CD14-positive monocyte (primary cell): ENCODE measurements around the gene CADM2. TPM values are rescaled to one million over a fixed set of nuclear protein-coding genes. Genes with fewer than 3 reads are reported as not detected.

Experiments used
- DNase-seq, 3 donors: peaks; one replicate each; pipeline ENCODE4 v3.0.0-alpha.2; 2011 to 2022
- H2AFZ ChIP-seq: 2 replicates; pipeline ENCODE4 v1.6.0; 2012; ENCODE audit warnings: mild to moderate bottlenecking, low read depth, low read length, inconsistent platforms; ENCODE audit not compliant: insufficient read depth, poor library complexity, severe bottlenecking
- H3K27ac ChIP-seq, 2 donors: 1 replicate in 1 of 2; 2 replicates in 1 of 2; pipeline ENCODE4 v1.5.1; 2012 to 2013; ENCODE audit warnings: low read length in 2 of 2, control low read depth in 1 of 2, inconsistent platforms in 1 of 2, low read depth in 1 of 2, mild to moderate bottlenecking in 1 of 2
- H3K27me3 ChIP-seq, 2 donors: one replicate each; pipeline versions ENCODE4 v1.6.0 to v1.6.1; 2011 to 2013; ENCODE audit warnings: low read length in 2 of 2; ENCODE audit not compliant: control insufficient read depth in 2 of 2, insufficient read depth in 2 of 2
- H3K36me3 ChIP-seq, 2 donors: replicated peaks in 1 of 2; 1 replicate in 1 of 2; 2 replicates in 1 of 2; pipeline versions ENCODE4 v1.5.1 to v1.6.1; 2012 to 2013; ENCODE audit warnings: low read length in 2 of 2, control low read depth in 1 of 2, inconsistent platforms in 1 of 2, mild to moderate bottlenecking in 1 of 2; ENCODE audit not compliant: insufficient read depth in 2 of 2, control insufficient read depth in 1 of 2
- H3K4me1 ChIP-seq, 2 donors: 1 replicate in 1 of 2; 2 replicates in 1 of 2; pipeline versions ENCODE4 v1.5.1 to v1.6.1; 2012 to 2013; ENCODE audit warnings: low read length in 2 of 2, control low read depth in 1 of 2, inconsistent platforms in 1 of 2, mild to moderate bottlenecking in 1 of 2, moderate library complexity in 1 of 2; ENCODE audit not compliant: insufficient read depth in 2 of 2, control insufficient read depth in 1 of 2
- H3K4me2 ChIP-seq: replicated peaks from 2 replicates; pipeline ENCODE3; 2012; ENCODE audit warnings: low read length, moderate library complexity, mild to moderate bottlenecking; ENCODE audit not compliant: poor library complexity, severe bottlenecking; ENCODE audit errors: extremely low read depth
- H3K4me3 ChIP-seq, 3 experiments: fragments of 200-600 bp in 1 of 3; sonication (generic) in 1 of 3; replicated peaks in 1 of 3; 1 replicate in 2 of 3; 2 replicates in 1 of 3; pipeline ENCODE4 v1.5.1; 2011 to 2013; ENCODE audit warnings: low read length in 3 of 3, mild to moderate bottlenecking in 3 of 3, control low read depth in 2 of 3, low read depth in 2 of 3, inconsistent platforms in 1 of 3, moderate library complexity in 1 of 3
- H3K79me2 ChIP-seq: 2 replicates; pipeline ENCODE4 v1.6.0; 2012; ENCODE audit warnings: mild to moderate bottlenecking, control low read depth, inconsistent platforms, low read length, moderate library complexity; ENCODE audit not compliant: insufficient read depth
- H3K9ac ChIP-seq: 2 replicates; pipeline ENCODE4 v1.6.0; 2017; ENCODE audit warnings: low read length, mild to moderate bottlenecking; ENCODE audit not compliant: insufficient read depth, poor library complexity, severe bottlenecking
- H3K9me3 ChIP-seq, 2 donors: replicated peaks in 1 of 2; 1 replicate in 1 of 2; 2 replicates in 1 of 2; pipeline versions ENCODE4 v1.5.1 to v1.6.1; 2012 to 2013; ENCODE audit warnings: low read length in 2 of 2, control low read depth in 1 of 2; ENCODE audit not compliant: control insufficient read depth in 1 of 2, insufficient read depth in 1 of 2
- H4K20me1 ChIP-seq: 2 replicates; pipeline ENCODE4 v1.6.0; 2012; ENCODE audit warnings: mild to moderate bottlenecking, low read length, control low read depth, moderate library complexity; ENCODE audit not compliant: insufficient read depth
- H3K27ac Mint-ChIP-seq, 7 donors: one replicate each; pipeline ENCODE4 v1.8.0; 2020; ENCODE audit warnings: mild to moderate bottlenecking in 7 of 7, mixed read lengths in 7 of 7, moderate library complexity in 6 of 7, inconsistent platforms in 2 of 7
- H3K27me3 Mint-ChIP-seq, 3 donors: one replicate each; pipeline ENCODE4 v1.8.0; 2021 to 2022; ENCODE audit warnings: low read depth in 3 of 3, mild to moderate bottlenecking in 3 of 3, mixed read lengths in 3 of 3, moderate library complexity in 3 of 3, inconsistent platforms in 1 of 3
- H3K36me3 Mint-ChIP-seq, 2 donors: one replicate each; pipeline ENCODE4 v1.8.0; 2020; ENCODE audit warnings: mixed read lengths in 2 of 2, inconsistent platforms in 1 of 2, mild to moderate bottlenecking in 1 of 2
- H3K4me1 Mint-ChIP-seq: one replicate; pipeline ENCODE4 v1.8.0; 2020; ENCODE audit warnings: mild to moderate bottlenecking, mixed read lengths
- H3K4me3 Mint-ChIP-seq, 2 donors: one replicate each; pipeline ENCODE4 v1.8.0; 2020; ENCODE audit warnings: mild to moderate bottlenecking in 2 of 2, mixed read lengths in 2 of 2, moderate library complexity in 1 of 2
- H3K9me3 Mint-ChIP-seq, 7 donors: one replicate each; pipeline ENCODE4 v1.8.0; 2020 to 2022; ENCODE audit warnings: mixed read lengths in 7 of 7, mild to moderate bottlenecking in 6 of 7, moderate library complexity in 6 of 7, inconsistent platforms in 2 of 7
- CTCF ChIP-seq: fragments of 200-600 bp; IDR thresholded peaks from one replicate; pipeline ENCODE4 v1.8.0; 2022; ENCODE audit warnings: antibody characterized with exemption, mild to moderate bottlenecking
- WGBS: methylation state at CpG from one replicate; pipeline ENCODE4 v1.1.5; 2013; ENCODE audit warnings: missing lambda C conversion rate; ENCODE audit not compliant: insufficient coverage; 5-methylcytosine and 5-hydroxymethylcytosine counted together
- intact Hi-C, 2 donors: fragments of 100-400 bp; cut with micrococcal nuclease; formaldehyde crosslinking; loops; one replicate each; pipeline versions ENCODE4 v1.15.0 to v1.15.1; 2023
- polyA plus RNA-seq, 3 donors: library from polyadenylated mRNA; depleted of rRNA in 1 of 3; unstranded in 2 of 3; stranded (reverse) in 1 of 3; fragments of 300-500 nt in 2 of 3; fragments of >200 nt in 1 of 3; fragmentation: Illumina TruSeq in 2 of 3; gene quantifications; 1 replicate in 2 of 3; 2 replicates in 1 of 3; pipeline ENCODE4 v1.2.3, GENCODE V29; 2012 to 2021

CADM2 gene
- polyA plus RNA-seq, 3 donors, result not detected

- Mint-ChIP-seq H3K36me3 (no peaks in the 10 kb centered on the region), H3K9me3 (no peaks in the 10 kb centered on the region), H3K4me3 (no peak overlapping the region), H3K27ac (no peak overlapping the region), H3K27me3 (no peaks in the 10 kb centered on the region), H3K4me1 (no peaks in the 10 kb centered on the region)
- no peaks in the 10 kb centered on the region for H3K9me3 ChIP-seq
- H3K36me3 ChIP-seq, result no peaks in the 10 kb centered on the region
- H2AFZ ChIP-seq, result no peak overlapping the region
- 100% methylated on average over 1 of the region's 4 CpGs for WGBS
- H3K79me2 ChIP-seq, result no peaks in the 10 kb centered on the region
- no peak for TF ChIP-seq CTCF
- no peak overlapping the region for H3K9ac ChIP-seq
- no peak overlapping the region for H3K27ac ChIP-seq
- DNase-seq, result no peak
- no peaks in the 10 kb centered on the region for H4K20me1 ChIP-seq
- no peaks in the 10 kb centered on the region for H3K27me3 ChIP-seq
- H3K4me1 ChIP-seq, result no peaks in the 10 kb centered on the region
- no peak overlapping the region for H3K4me2 ChIP-seq
- intact Hi-C loops, result no loop called here
- H3K4me3 ChIP-seq, result no peak overlapping the region
Observed at GRCh38 chr3:85303156-85303555, 344.4 kb downstream of the CADM2 start.

- Histone ChIP-seq H3K4me2 (no peak overlapping the region), H3K36me3 (no peaks in the 10 kb centered on the region), H3K4me3 (no peak overlapping the region), H3K9ac (no peak overlapping the region), H3K4me1 (no peaks in the 10 kb centered on the region), H3K27ac (no peak overlapping the region), H2AFZ (no peak overlapping the region), H3K27me3 (no peaks in the 10 kb centered on the region), H3K9me3 (no peaks in the 10 kb centered on the region), H3K79me2 (no peaks in the 10 kb centered on the region), H4K20me1 (no peaks in the 10 kb centered on the region)
- Mint-ChIP-seq H3K9me3 (no peaks in the 10 kb centered on the region), H3K36me3 (no peaks in the 10 kb centered on the region), H3K27ac (no peak overlapping the region), H3K27me3 (no peaks in the 10 kb centered on the region), H3K4me3 (no peak overlapping the region), H3K4me1 (no peaks in the 10 kb centered on the region)
- no peak for DNase-seq
- intact Hi-C loops, result no loop called here
- WGBS, result no CpG with 5 or more reads among the region's 3 CpGs
- no peak for TF ChIP-seq CTCF
Observed at GRCh38 chr3:85304360-85304964, 345.7 kb downstream of the CADM2 start.
